Keratinocyte (primary cell): ENCODE results near the gene SLC22A12. TPM values are rescaled to one million over a fixed set of nuclear protein-coding genes. Genes with fewer than 3 reads are reported as not detected.

Experiments
- DNase-seq: peaks from one replicate; pipeline ENCODE4 v3.0.0-alpha.2; 2011; ENCODE audit warnings: low read depth, missing footprints, low spot score
- FAIRE-seq: peaks from 2 replicates; lab custom pipeline; 2011; peaks lifted over from hg19 to GRCh38; lab: Jason Lieb, UNC
- H2AFZ ChIP-seq: 2 replicates; pipeline ENCODE4 v1.6.0; 2012; ENCODE audit warnings: low read length, control low read depth, inconsistent platforms; ENCODE audit not compliant: control insufficient read depth
- H3K27ac ChIP-seq: 2 replicates; pipeline ENCODE4 v1.5.1; 2011; ENCODE audit warnings: low read length; ENCODE audit not compliant: control insufficient read depth, insufficient read depth
- H3K27me3 ChIP-seq: 3 replicates; pipeline ENCODE4 v1.6.0; 2011; ENCODE audit warnings: low read length; ENCODE audit not compliant: control insufficient read depth, insufficient read depth; ENCODE audit errors: extremely low read depth
- H3K36me3 ChIP-seq, 2 experiments: 2 replicates in 1 of 2; 3 replicates in 1 of 2; pipeline ENCODE4 v1.5.1; 2011; ENCODE audit warnings: low read length in 2 of 2, mild to moderate bottlenecking in 1 of 2; ENCODE audit not compliant: control insufficient read depth in 2 of 2, insufficient read depth in 2 of 2; ENCODE audit errors: extremely low read depth in 1 of 2
- H3K4me1 ChIP-seq: 3 replicates; pipeline ENCODE4 v1.5.1; 2011; ENCODE audit warnings: low read length; ENCODE audit not compliant: control insufficient read depth, insufficient read depth; ENCODE audit errors: extremely low read depth
- H3K4me2 ChIP-seq: 3 replicates; pipeline ENCODE4 v1.6.0; 2011; ENCODE audit warnings: low read depth, low read length; ENCODE audit not compliant: control insufficient read depth, insufficient read depth; ENCODE audit errors: extremely low read depth
- H3K4me3 ChIP-seq, 3 experiments: fragments of 200-600 bp in 1 of 3; sonication (generic) in 1 of 3; 2 replicates in 2 of 3; 3 replicates in 1 of 3; pipeline ENCODE4 v1.5.1; 2011 to 2016; ENCODE audit warnings: low read length in 3 of 3, mild to moderate bottlenecking in 3 of 3, control low read depth in 2 of 3, inconsistent platforms in 1 of 3, low read depth in 1 of 3, mixed read lengths in 1 of 3, mixed run types in 1 of 3, moderate library complexity in 1 of 3; ENCODE audit not compliant: control insufficient read depth in 2 of 3, insufficient read depth in 2 of 3; ENCODE audit errors: extremely low read depth in 1 of 3
- H3K79me2 ChIP-seq: 2 replicates; pipeline ENCODE4 v1.6.0; 2012; ENCODE audit warnings: low read length; ENCODE audit not compliant: control insufficient read depth, insufficient read depth
- H3K9ac ChIP-seq: 3 replicates; pipeline ENCODE4 v1.6.0; 2011; ENCODE audit warnings: low read length; ENCODE audit not compliant: control insufficient read depth, insufficient read depth; ENCODE audit errors: extremely low read depth
- H3K9me1 ChIP-seq: 3 replicates; pipeline ENCODE4 v1.6.0; 2011; ENCODE audit warnings: low read length; ENCODE audit not compliant: control insufficient read depth, insufficient read depth; ENCODE audit errors: extremely low read depth
- H3K9me3 ChIP-seq: 2 replicates; pipeline ENCODE4 v1.5.1; 2012; ENCODE audit warnings: low read depth, low read length; ENCODE audit not compliant: control insufficient read depth
- H4K20me1 ChIP-seq: 3 replicates; pipeline ENCODE4 v1.6.0; 2011; ENCODE audit warnings: low read length; ENCODE audit not compliant: control insufficient read depth, insufficient read depth; ENCODE audit errors: extremely low read depth
- CTCF ChIP-seq, 3 experiments: IDR thresholded peaks in 1 of 3; conservative IDR thresholded peaks in 1 of 3; optimal IDR thresholded peaks in 1 of 3; 2 replicates in 2 of 3; 3 replicates in 1 of 3; pipeline versions ENCODE3 to v1.5.1; 2011; ENCODE audit warnings: low read length in 3 of 3, mild to moderate bottlenecking in 3 of 3, moderate library complexity in 2 of 3, control low read depth in 1 of 3, inconsistent platforms in 1 of 3; ENCODE audit not compliant: insufficient read depth in 2 of 3; ENCODE audit errors: extremely low read depth in 1 of 3
- EZH2 ChIP-seq: IDR thresholded peaks from one replicate; pipeline ENCODE4 v1.6.1; 2012; ENCODE audit warnings: inconsistent platforms, mild to moderate bottlenecking, low read length, moderate library complexity
- dilution Hi-C: fragments of 300-500 bp; cut with MboI; formaldehyde crosslinking; loops from one replicate; pipeline ENCODE4 v1.7.0; 2020; ENCODE audit warnings: low sequenced_read_pairs; ENCODE audit not compliant: extremely low pct_ligation_motif_present
- polyA plus RNA-seq, 5 experiments: library from polyadenylated mRNA; depleted of rRNA in 3 of 5; stranded (reverse) in 3 of 5; stranded (forward) in 1 of 5; unstranded in 1 of 5; fragments of >200 nt; gene quantifications; 1 replicate in 1 of 5; 2 replicates in 3 of 5; 3 replicates in 1 of 5; pipeline versions ENCODE4 v1.2.1 to v1.2.3, GENCODE V29; 2011 to 2012; ENCODE audit warnings: missing spikeins in 2 of 5, low read depth in 1 of 5, low replicate concordance in 1 of 5

The SLC22A12 gene
- polyA plus RNA-seq, 1 donor (not counting 4 experiments of a cell fraction or from before 2014, with no cell fraction given) = not detected

- FAIRE-seq (no peak), DNase-seq (no peak)
- Histone ChIP-seq H2AFZ (no peak overlapping the region), H3K4me1 (no peaks in the 10 kb centered on the region), H3K9ac (no peak overlapping the region), H3K4me2 (no peak overlapping the region), H3K9me1 (no peaks in the 10 kb centered on the region), H3K27me3 (peaks cover 86% of the 10 kb centered on the region), H3K27ac (no peak overlapping the region), H3K4me3 (no peak overlapping the region), H4K20me1 (no peaks in the 10 kb centered on the region), H3K9me3 (no peaks in the 10 kb centered on the region), H3K79me2 (no peaks in the 10 kb centered on the region), H3K36me3 (no peaks in the 10 kb centered on the region)
- dilution Hi-C loops = no loop called here
- TF ChIP-seq EZH2 (no peak), CTCF (optimal IDR thresholded peaks at IDR 0.05 in 1 of 3, IDR thresholded peaks at IDR 0.05 in 1 of 3, conservative IDR thresholded peaks at IDR 0.05 in 1 of 3; ENCODE audit: extremely low read depth in 1 of 3, insufficient read depth in 2 of 3, low read length in 3 of 3) (no peak)
These were observed 52.3 kb downstream of the SLC22A12 start for GRCh38 chr11:64643256-64643881.

GRCh38 chr11:64643920-64644646, 53.1 kb downstream of the SLC22A12 start:
- no peaks in the 10 kb centered on the region for H3K9me3 ChIP-seq
- H3K4me1 ChIP-seq = no peaks in the 10 kb centered on the region
- no peak overlapping the region for H3K4me2 ChIP-seq
- no peak overlapping the region for H3K27ac ChIP-seq
- H4K20me1 ChIP-seq = no peaks in the 10 kb centered on the region
- TF ChIP-seq EZH2 = peak; percentile 96
- no peak for TF ChIP-seq CTCF (optimal IDR thresholded peaks at IDR 0.05 in 1 of 3, IDR thresholded peaks at IDR 0.05 in 1 of 3, conservative IDR thresholded peaks at IDR 0.05 in 1 of 3; ENCODE audit: extremely low read depth in 1 of 3, insufficient read depth in 2 of 3, low read length in 3 of 3)
- dilution Hi-C loops = no loop called here
- H3K79me2 ChIP-seq = no peaks in the 10 kb centered on the region
- H3K4me3 ChIP-seq = no peak overlapping the region
- FAIRE-seq (no peak), DNase-seq (no peak)
- no peaks in the 10 kb centered on the region for H3K36me3 ChIP-seq
- H3K9ac ChIP-seq = no peak overlapping the region
- peaks cover 79% of the 10 kb centered on the region for H3K27me3 ChIP-seq
- no peak overlapping the region for H2AFZ ChIP-seq
- no peaks in the 10 kb centered on the region for H3K9me1 ChIP-seq
